NOMO-1 treated with DMSO at 0.1 percent for 48 hours (cell line): ENCODE measurements around the gene SCD5.
"Not testable (repeated sequence)": the region's sequence is repeated elsewhere in the genome, so short reads cannot be mapped to it uniquely, and the experiment has no call there.

Source experiments
- DNase-seq: peaks from one replicate; lab custom pipeline; 2025; ENCODE audit not compliant: unreplicated experiment; lab: John Stamatoyannopoulos, UW

SCD5 gene

GRCh38 chr4:82798168-82799005, at the start of gene SCD5:
Gene SCD5 (minus strand): TSS chr4:82798796. CDS start chr4:82798537, 259 bp downstream.
- DNase-seq, result peak; percentile 75

- peak; percentile 12 for DNase-seq
Observed at GRCh38 chr4:82842593-82842992, 44.0 kb upstream of the SCD5 start.

- no peak for DNase-seq
Observed at GRCh38 chr4:82839624-82840023, 41.0 kb upstream of the SCD5 start.

- DNase-seq, result no peak
Observed at GRCh38 chr4:82833696-82834313, 35.2 kb upstream of the SCD5 start.

GRCh38 chr4:82833060-82833459, 34.5 kb upstream of the SCD5 start:
- not testable (repeated sequence) for DNase-seq

- DNase-seq, result no peak
Observed at GRCh38 chr4:82825425-82825824, 26.8 kb upstream of the SCD5 start.

- DNase-seq, result no peak
Observed at GRCh38 chr4:82823062-82823461, 24.5 kb upstream of the SCD5 start.

GRCh38 chr4:82820689-82821088, 22.1 kb upstream of the SCD5 start:
- no peak for DNase-seq

GRCh38 chr4:82818664-82819662, 20.4 kb upstream of the SCD5 start:
- no peak for DNase-seq

- DNase-seq, result not testable (repeated sequence)
Observed at GRCh38 chr4:82816874-82817273, 18.3 kb upstream of the SCD5 start.

GRCh38 chr4:82814034-82814433, 15.4 kb upstream of the SCD5 start:
- DNase-seq, result no peak

GRCh38 chr4:82811838-82812341, 13.3 kb upstream of the SCD5 start:
- DNase-seq, result no peak

- DNase-seq, result no peak
Observed at GRCh38 chr4:82811392-82811791, 12.8 kb upstream of the SCD5 start.

GRCh38 chr4:82810176-82810575, 11.6 kb upstream of the SCD5 start:
- no peak for DNase-seq

- no peak for DNase-seq
Observed at GRCh38 chr4:82809619-82810018, 11.0 kb upstream of the SCD5 start.

- no peak for DNase-seq
Observed at GRCh38 chr4:82803746-82804145, 5.2 kb upstream of the SCD5 start.

- peak; percentile 75 for DNase-seq
Observed at GRCh38 chr4:82802911-82803310, 4.3 kb upstream of the SCD5 start.

- no peak for DNase-seq
Observed at GRCh38 chr4:82801910-82802521, 3.4 kb upstream of the SCD5 start.

GRCh38 chr4:82799006-82799881, 648 bp upstream of the SCD5 start:
- no peak for DNase-seq
